ENCODE measurements around the gene GOLIM4. TPM values are rescaled to one million over a fixed set of nuclear protein-coding genes. Genes with fewer than 3 reads are reported as not detected.

The GOLIM4 gene
- total RNA-seq, 1 experiment from 2014 or later: 35.4 TPM

- intact Hi-C loops (cut with micrococcal nuclease; ENCODE audit: unreplicated experiment) (no loop called here), in situ Hi-C loops (cut with HindIII; ENCODE audit: low pct_unique_long_range_greater_than_20kb, low sequenced_read_pairs) (no loop called here)
- no peaks in the 10 kb centered on the region for H3K36me3 ChIP-seq (ENCODE audit: control insufficient read depth, insufficient read depth, low read length)
- ChIA-PET POLR2A (no interaction called here), CTCF (no interaction called here)
- no peak overlapping the region for H3K4me3 ChIP-seq (ENCODE audit: low read depth in 2 of 2, low read length in 2 of 2)
- H3K27me3 ChIP-seq (ENCODE audit: control insufficient read depth, insufficient read depth, low read length): peaks cover 3% of the 10 kb centered on the region
- TF ChIP-seq CTCF (IDR thresholded peaks at IDR 0.05) (no peak), POLR2AphosphoS5 (IDR thresholded peaks at IDR 0.05; ENCODE audit: low read depth, low read length) (no peak), TCF7L2 (IDR thresholded peaks at IDR 0.05; ENCODE audit: low read depth, low read length) (no peak), REST (IDR thresholded peaks at IDR 0.05; ENCODE audit: insufficient read depth in 1 of 2, low read depth in 2 of 2, low read length in 1 of 2) (no peak), SIN3A (IDR thresholded peaks at IDR 0.05; ENCODE audit: borderline replicate concordance, insufficient read depth, low read depth, low read length) (no peak)
- no peak for ATAC-seq
- no peak for DNase-seq (ENCODE audit: low read depth, low spot score)
- no peaks in the 10 kb centered on the region for H3K9me3 ChIP-seq (ENCODE audit: control insufficient read depth, insufficient read depth, low read depth, low read length)
- no TSS peak for BruUV-seq (replicated peaks)
- no peak overlapping the region for H3K27ac ChIP-seq (ENCODE audit: low read length)
- no peaks in the 10 kb centered on the region for H3K4me1 ChIP-seq (ENCODE audit: control insufficient read depth, insufficient read depth, low read length)
These were observed 21.3 kb upstream of the GOLIM4 start for GRCh38 chr3:168117059-168117458.

- DNase-seq (ENCODE audit: low read depth, low spot score) (no peak), ATAC-seq (no peak)
- in situ Hi-C loops (cut with HindIII; ENCODE audit: low pct_unique_long_range_greater_than_20kb, low sequenced_read_pairs) (no loop called here), intact Hi-C loops (cut with micrococcal nuclease; ENCODE audit: unreplicated experiment) (no loop called here)
- Histone ChIP-seq H3K9me3 (ENCODE audit: control insufficient read depth, insufficient read depth, low read depth, low read length) (no peaks in the 10 kb centered on the region), H3K27me3 (ENCODE audit: control insufficient read depth, insufficient read depth, low read length) (peaks cover 3% of the 10 kb centered on the region), H3K4me3 (ENCODE audit: low read depth in 2 of 2, low read length in 2 of 2) (no peak overlapping the region), H3K4me1 (ENCODE audit: control insufficient read depth, insufficient read depth, low read length) (no peaks in the 10 kb centered on the region), H3K27ac (ENCODE audit: low read length) (no peak overlapping the region), H3K36me3 (ENCODE audit: control insufficient read depth, insufficient read depth, low read length) (no peaks in the 10 kb centered on the region)
- POLR2A ChIA-PET: no interaction called here
- CTCF ChIA-PET: no interaction called here
- no TSS peak for BruUV-seq (replicated peaks)
- no peak for TF ChIP-seq SIN3A (IDR thresholded peaks at IDR 0.05; ENCODE audit: borderline replicate concordance, insufficient read depth, low read depth, low read length)
- no peak for TF ChIP-seq POLR2AphosphoS5 (IDR thresholded peaks at IDR 0.05; ENCODE audit: low read depth, low read length)
These were observed 20.6 kb upstream of the GOLIM4 start for GRCh38 chr3:168116279-168116678.

GRCh38 chr3:168113848-168114247 lies 18.1 kb upstream of the GOLIM4 start:
- H3K4me1 ChIP-seq (ENCODE audit: control insufficient read depth, insufficient read depth, low read length): no peaks in the 10 kb centered on the region
- H3K27me3 ChIP-seq (ENCODE audit: control insufficient read depth, insufficient read depth, low read length): peaks cover 3% of the 10 kb centered on the region
- no peak for DNase-seq (ENCODE audit: low read depth, low spot score)
- H3K4me3 ChIP-seq (ENCODE audit: low read depth in 2 of 2, low read length in 2 of 2): no peak overlapping the region
- no peaks in the 10 kb centered on the region for H3K9me3 ChIP-seq (ENCODE audit: control insufficient read depth, insufficient read depth, low read depth, low read length)
- intact Hi-C loops (cut with micrococcal nuclease; ENCODE audit: unreplicated experiment): no loop called here
- ChIA-PET POLR2A (no interaction called here), CTCF (no interaction called here)
- in situ Hi-C loops (cut with HindIII; ENCODE audit: low pct_unique_long_range_greater_than_20kb, low sequenced_read_pairs): no loop called here
- no TSS peak for BruUV-seq (replicated peaks)
- H3K27ac ChIP-seq (ENCODE audit: low read length): no peak overlapping the region
- TF ChIP-seq SIN3A (IDR thresholded peaks at IDR 0.05; ENCODE audit: borderline replicate concordance, insufficient read depth, low read depth, low read length) (no peak), POLR2AphosphoS5 (IDR thresholded peaks at IDR 0.05; ENCODE audit: low read depth, low read length) (no peak), TCF7L2 (IDR thresholded peaks at IDR 0.05; ENCODE audit: low read depth, low read length) (no peak), REST (IDR thresholded peaks at IDR 0.05; ENCODE audit: insufficient read depth in 1 of 2, low read depth in 2 of 2, low read length in 1 of 2) (no peak), CTCF (IDR thresholded peaks at IDR 0.05) (no peak)
- no peaks in the 10 kb centered on the region for H3K36me3 ChIP-seq (ENCODE audit: control insufficient read depth, insufficient read depth, low read length)
- no peak for ATAC-seq

All from Panc1 (cell line).